H1 (cell line): Measurements from ENCODE around the gene POLG. TPM values are rescaled to one million over a fixed set of nuclear protein-coding genes. Genes with fewer than 3 reads are reported as not detected.

ENCODE experiments used
- CTCF ChIA-PET: fragments of 300-600 bp; sonication (Branson Sonifier 250); formaldehyde crosslinking; loops from one replicate; lab custom pipeline; 2021; ENCODE audit not compliant: partially characterized antibody; lab: Charles Lee
- POLR2A ChIA-PET: fragments of 300-600 bp; sonication (Branson Sonifier 250); formaldehyde crosslinking; loops from one replicate; lab custom pipeline; 2021; ENCODE audit warnings: inconsistent platforms; ENCODE audit not compliant: partially characterized antibody; lab: Charles Lee
- DNase-seq, 2 experiments: peaks; one replicate each; pipeline versions ENCODE4 v3.0.0 to v3.0.0-alpha.2; 2010 to 2022; ENCODE audit warnings: low spot score in 2 of 2, low read depth in 1 of 2, mixed read lengths in 1 of 2
- FAIRE-seq: peaks from 2 replicates; lab custom pipeline; 2011; peaks lifted over from hg19 to GRCh38; lab: Jason Lieb, UNC
- H2AFZ ChIP-seq: 2 replicates; pipeline ENCODE4 v1.8.1; 2012; ENCODE audit warnings: low read length, inconsistent platforms
- H2AK5ac ChIP-seq: 2 replicates; pipeline ENCODE4 v1.6.1; 2013; ENCODE audit warnings: low read depth, low read length
- H2BK120ac ChIP-seq: replicated peaks from 2 replicates; pipeline ENCODE3; 2013; ENCODE audit warnings: low read depth, low read length, inconsistent platforms
- H2BK12ac ChIP-seq: 2 replicates; pipeline ENCODE4 v1.6.1; 2013; ENCODE audit warnings: low read depth, low read length
- H2BK15ac ChIP-seq: 2 replicates; pipeline ENCODE4 v1.6.1; 2013; ENCODE audit warnings: low read length
- H2BK20ac ChIP-seq: 2 replicates; pipeline ENCODE4 v1.6.1; 2013; ENCODE audit warnings: low read length
- H2BK5ac ChIP-seq: 2 replicates; pipeline ENCODE4 v1.6.1; 2013; ENCODE audit warnings: low read depth, low read length
- H3K14ac ChIP-seq: 2 replicates; pipeline ENCODE4 v1.6.1; 2013; ENCODE audit warnings: inconsistent platforms; ENCODE audit not compliant: insufficient read length
- H3K18ac ChIP-seq: 2 replicates; pipeline ENCODE4 v1.6.1; 2013; ENCODE audit warnings: low read length; ENCODE audit errors: extremely low read depth
- H3K23ac ChIP-seq: 2 replicates; pipeline ENCODE4 v1.6.1; 2013; ENCODE audit warnings: inconsistent platforms; ENCODE audit not compliant: insufficient read length
- H3K23me2 ChIP-seq: 2 replicates; pipeline ENCODE4 v1.6.1; 2013; ENCODE audit warnings: low read depth, low read length
- H3K27ac ChIP-seq: 2 replicates; pipeline ENCODE4 v1.6.1; 2011; ENCODE audit warnings: low read depth, low read length, inconsistent platforms
- H3K27me3 ChIP-seq, 4 experiments: replicated peaks in 1 of 4; 1 replicate in 1 of 4; 2 replicates in 3 of 4; pipeline versions ENCODE4 v1.6.1 to v1.8.1; 2011 to 2013; ENCODE audit warnings: low read length in 3 of 4, mild to moderate bottlenecking in 3 of 4, inconsistent platforms in 2 of 4, mixed read lengths in 2 of 4, moderate library complexity in 1 of 4; ENCODE audit not compliant: control insufficient read depth in 3 of 4, insufficient read depth in 3 of 4; ENCODE audit errors: extremely low read depth in 1 of 4
- H3K36me3 ChIP-seq, 4 experiments: 2 replicates each; pipeline versions ENCODE4 v1.6.1 to v1.8.1; 2011 to 2013; ENCODE audit warnings: mild to moderate bottlenecking in 4 of 4, low read length in 3 of 4, moderate library complexity in 2 of 4, control low read depth in 1 of 4, inconsistent platforms in 1 of 4; ENCODE audit not compliant: insufficient read depth in 4 of 4, control insufficient read depth in 2 of 4
- H3K4ac ChIP-seq: replicated peaks from 2 replicates; pipeline ENCODE3; 2013; ENCODE audit warnings: low read length, low read depth, mixed read lengths, inconsistent platforms; ENCODE audit not compliant: insufficient read length
- H3K4me1 ChIP-seq, 4 experiments: replicated peaks in 1 of 4; 1 replicate in 1 of 4; 2 replicates in 3 of 4; pipeline versions ENCODE4 v1.6.1 to v1.8.1; 2011 to 2013; ENCODE audit warnings: low read length in 3 of 4, inconsistent platforms in 2 of 4, mixed read lengths in 1 of 4; ENCODE audit not compliant: insufficient read depth in 4 of 4, control insufficient read depth in 3 of 4
- H3K4me2 ChIP-seq, 2 experiments: 2 replicates each; pipeline versions ENCODE4 v1.6.1 to v1.8.1; 2011 to 2013; ENCODE audit warnings: low read depth in 2 of 2, low read length in 2 of 2, control low read depth in 1 of 2, inconsistent platforms in 1 of 2, mild to moderate bottlenecking in 1 of 2; ENCODE audit not compliant: insufficient read depth in 1 of 2
- H3K4me3 ChIP-seq, 4 experiments: fragments of 200-600, 300-600 bp in 1 of 4; sonication (generic), shearing (Covaris generic), sonication (Bioruptor Twin) in 1 of 4; 2 replicates each; pipeline versions ENCODE4 v1.5.1 to v1.8.1; 2011 to 2016; ENCODE audit warnings: low read length in 4 of 4, low read depth in 3 of 4, control low read depth in 2 of 4, inconsistent platforms in 2 of 4, mild to moderate bottlenecking in 2 of 4, mixed read lengths in 1 of 4, moderate library complexity in 1 of 4; ENCODE audit not compliant: insufficient read depth in 2 of 4; ENCODE audit errors: extremely low read depth in 1 of 4
- H3K56ac ChIP-seq: replicated peaks from 2 replicates; pipeline ENCODE3; 2013; ENCODE audit warnings: low read depth, mild to moderate bottlenecking, mixed read lengths, low read length, inconsistent platforms; ENCODE audit not compliant: insufficient read length
- H3K79me1 ChIP-seq: 2 replicates; pipeline ENCODE4 v1.6.1; 2013; ENCODE audit warnings: low read depth, low read length, control low read depth
- H3K79me2 ChIP-seq, 2 experiments: 2 replicates each; pipeline versions ENCODE4 v1.6.1 to v1.8.1; 2012 to 2013; ENCODE audit warnings: low read length in 2 of 2, mild to moderate bottlenecking in 2 of 2, inconsistent platforms in 1 of 2; ENCODE audit not compliant: insufficient read depth in 2 of 2, control insufficient read depth in 1 of 2
- H3K9ac ChIP-seq, 4 experiments: replicated peaks in 1 of 4; 1 replicate in 1 of 4; 2 replicates in 3 of 4; pipeline versions ENCODE4 v1.6.1 to v1.8.1; 2011 to 2013; ENCODE audit warnings: low read depth in 3 of 4, low read length in 3 of 4, control low read depth in 2 of 4, mild to moderate bottlenecking in 2 of 4, moderate library complexity in 2 of 4, inconsistent platforms in 1 of 4; ENCODE audit errors: extremely low read depth in 1 of 4
- H3K9me3 ChIP-seq, 2 experiments: 2 replicates each; pipeline versions ENCODE4 v1.6.1 to v1.8.1; 2012 to 2013; ENCODE audit warnings: mild to moderate bottlenecking in 2 of 2, moderate library complexity in 2 of 2, control low read depth in 1 of 2, inconsistent platforms in 1 of 2, low read depth in 1 of 2, low read length in 1 of 2, mixed read lengths in 1 of 2; ENCODE audit not compliant: insufficient read depth in 2 of 2
- H4K20me1 ChIP-seq, 2 experiments: replicated peaks in 1 of 2; 2 replicates each; pipeline versions ENCODE3 to v1.8.1; 2011 to 2013; ENCODE audit warnings: inconsistent platforms in 2 of 2, low read length in 2 of 2, mild to moderate bottlenecking in 1 of 2; ENCODE audit not compliant: insufficient read depth in 2 of 2, control insufficient read depth in 1 of 2
- H4K5ac ChIP-seq: 2 replicates; pipeline ENCODE4 v1.6.1; 2013; ENCODE audit warnings: low read length, low read depth, mixed read lengths, inconsistent platforms; ENCODE audit not compliant: insufficient read length
- H4K8ac ChIP-seq: 2 replicates; pipeline ENCODE4 v1.8.0; 2013; ENCODE audit warnings: mild to moderate bottlenecking, moderate library complexity, low read length, inconsistent platforms; ENCODE audit not compliant: insufficient read depth; ENCODE audit errors: extremely low read depth
- H4K91ac ChIP-seq: replicated peaks from 2 replicates; pipeline ENCODE3; 2013; ENCODE audit warnings: low read length, mixed read lengths, inconsistent platforms; ENCODE audit not compliant: insufficient read length
- CTCF ChIP-seq, 3 experiments: IDR thresholded peaks; 1 replicate in 2 of 3; 2 replicates in 1 of 3; pipeline versions ENCODE4 v1.5.1 to v1.6.1; 2011; ENCODE audit warnings: low read length in 3 of 3, mild to moderate bottlenecking in 3 of 3, inconsistent platforms in 2 of 3, low read depth in 1 of 3, moderate library complexity in 1 of 3; ENCODE audit not compliant: insufficient read depth in 1 of 3; ENCODE audit errors: control extremely low read depth in 1 of 3
- EGR1 ChIP-seq: IDR thresholded peaks from 2 replicates; pipeline ENCODE4 v1.6.1; 2011; ENCODE audit warnings: low read depth, low read length, borderline replicate concordance
- WGBS, 2 experiments: shearing (Covaris generic) in 1 of 2; methylation state at CpG; one replicate each; pipeline versions ENCODE4 v1.1.6 to v1.1.7; 2013 to 2015; ENCODE audit warnings: low lambda C conversion rate in 2 of 2, mixed read lengths in 2 of 2, inconsistent platforms in 1 of 2, low coverage in 1 of 2, missing lambda C conversion rate in 1 of 2; ENCODE audit not compliant: insufficient replicate concordance in 2 of 2, insufficient coverage in 1 of 2, insufficient read length in 1 of 2; ENCODE audit errors: extremely low coverage in 1 of 2, missing lambda C conversion rate in 1 of 2; 5-methylcytosine and 5-hydroxymethylcytosine counted together
- polyA plus RNA-seq, 7 experiments: library from polyadenylated mRNA; depleted of rRNA in 3 of 7; stranded (reverse) in 5 of 7; unstranded in 2 of 7; fragments of >200 nt in 5 of 7; fragments of 200-250 nt in 2 of 7; gene quantifications; 1 replicate in 5 of 7; 2 replicates in 1 of 7; 4 replicates in 1 of 7; pipeline versions ENCODE4 v1.2.1 to v1.2.3, GENCODE V29; 2011 to 2013; ENCODE audit warnings: missing spikeins in 2 of 7, mixed read lengths in 2 of 7
- total RNA-seq: library from RNA; stranded (reverse); fragmentation: NEBNext Ultra II Directional; extraction: Animal tissue kit (Norgen Biotek cat#: 25700); gene quantifications from 2 replicates; pipeline ENCODE4 v1.2.1, GENCODE V29; 2021

Gene POLG
- total and polyA plus RNA-seq, 2 of the 8 experiments (the other 6 are each of a cell fraction or from before 2014, with no cell fraction given) = 14.8 to 52.3 TPM

GRCh38 chr15:89332446-89332845, 2.2 kb downstream of the POLG start:
- Histone ChIP-seq H3K79me2 (peaks cover 0 to 21% of the 10 kb centered on the region in 2 experiments; a peak in 2 of 4 replicates), H3K18ac (no peak overlapping the region), H2BK20ac (no peak overlapping the region), H3K23ac (no peak overlapping the region), H3K9me3 (no peaks in the 10 kb centered on the region), H4K8ac (no peak overlapping the region), H3K56ac (no peak overlapping the region), H2BK120ac (no peak overlapping the region), H2AFZ (no peak overlapping the region), H3K9ac (no peak overlapping the region), H4K20me1 (peaks cover 6 to 24% of the 10 kb centered on the region in 2 experiments), H3K27ac (no peak overlapping the region), H2BK15ac (no peak overlapping the region), H4K5ac (no peak overlapping the region), H3K4me3 (peak overlapping the region in 1 of 4 experiments; percentile 27; a peak in 1 of 8 replicates), H3K23me2 (peaks cover 9% of the 10 kb centered on the region), H3K79me1 (peaks cover 8% of the 10 kb centered on the region), H3K14ac (no peak overlapping the region), H3K4me2 (peak overlapping the region in 1 of 2 experiments; percentile 67; a peak in 1 of 4 replicates), H3K27me3 (no peaks in the 10 kb centered on the region; a peak in 1 of 7 replicates), H4K91ac (no peak overlapping the region), H3K36me3 (peaks cover 40 to 54% (median 48%) of the 10 kb centered on the region in 4 experiments), H2AK5ac (no peak overlapping the region), H2BK5ac (no peak overlapping the region), H2BK12ac (no peak overlapping the region), H3K4ac (no peak overlapping the region), H3K4me1 (peaks cover 0 to 16% (median 3%) of the 10 kb centered on the region in 4 experiments; a peak in 4 of 7 replicates)
- no peak for TF ChIP-seq EGR1
- peak; percentile 45 to 67 (median 47) for TF ChIP-seq CTCF (IDR thresholded peaks at IDR 0.05; ENCODE audit: control extremely low read depth in 1 of 3, insufficient read depth in 1 of 3, low read depth in 1 of 3, low read length in 3 of 3)
- ChIA-PET CTCF (interaction anchor here (0.6 to 6.3 kb wide), 21 partner anchors 8 to 251 kb away, joined by 3 to 54 read pairs (median 4); no protein-coding TSS in a partner anchor), POLR2A (interaction anchor here (1.0 to 20.0 kb wide), 2 partner anchors 14 to 18 kb away, joined by 3 to 250 read pairs; no protein-coding TSS in a partner anchor)
- FAIRE-seq = no peak
- no peak for DNase-seq
- WGBS, 2 experiments = 44% methylated on average over 6 of the region's 10 CpGs; no CpG with 5 or more reads in 1 of the 2 experiments
